ENCODE results near the gene CLNK. TPM values are rescaled to one million over a fixed set of nuclear protein-coding genes. Genes with fewer than 3 reads are reported as not detected.

The CLNK gene
- polyA plus RNA-seq, 3 donors = not detected

- Histone ChIP-seq H3K9me3 (replicated peaks in 1 of 2; ENCODE audit: control insufficient read depth in 1 of 2, insufficient read depth in 1 of 2, low read length in 2 of 2) (peaks cover 2 to 6% of the 10 kb centered on the region in 2 donors), H3K4me3 (replicated peaks in 1 of 3; ENCODE audit: low read depth in 2 of 3, low read length in 3 of 3) (no peak overlapping the region), H4K20me1 (ENCODE audit: insufficient read depth, low read length) (no peaks in the 10 kb centered on the region), H3K79me2 (ENCODE audit: insufficient read depth, low read length) (no peaks in the 10 kb centered on the region), H3K4me2 (replicated peaks; ENCODE audit: extremely low read depth, low read length, poor library complexity, severe bottlenecking) (no peak overlapping the region), H3K4me1 (ENCODE audit: control insufficient read depth in 1 of 2, insufficient read depth in 2 of 2, low read length in 2 of 2) (peaks cover 2 to 6% of the 10 kb centered on the region in 2 donors), H3K36me3 (replicated peaks in 1 of 2; ENCODE audit: control insufficient read depth in 1 of 2, insufficient read depth in 2 of 2, low read length in 2 of 2) (no peaks in the 10 kb centered on the region), H2AFZ (ENCODE audit: insufficient read depth, low read depth, low read length, poor library complexity, severe bottlenecking) (no peak overlapping the region), H3K9ac (ENCODE audit: insufficient read depth, low read length, poor library complexity, severe bottlenecking) (no peak overlapping the region), H3K27ac (ENCODE audit: low read depth in 1 of 2, low read length in 2 of 2) (no peak overlapping the region), H3K27me3 (ENCODE audit: control insufficient read depth in 2 of 2, insufficient read depth in 2 of 2, low read length in 2 of 2) (peaks cover 0 to 2% of the 10 kb centered on the region in 2 donors)
- no peak overlapping the region for H3K4me3 Mint-ChIP-seq
- H3K27ac Mint-ChIP-seq = no peak overlapping the region
- H3K27me3 Mint-ChIP-seq (ENCODE audit: low read depth in 3 of 3) = peaks cover 0 to 5% (median 2%) of the 10 kb centered on the region in 3 donors
- H3K36me3 Mint-ChIP-seq = no peaks in the 10 kb centered on the region
- peaks cover 15% of the 10 kb centered on the region for H3K4me1 Mint-ChIP-seq
- no peak for DNase-seq
- H3K9me3 Mint-ChIP-seq = peaks cover 2 to 12% (median 9%) of the 10 kb centered on the region in 7 donors
- WGBS (ENCODE audit: insufficient coverage) = no CpG with 5 or more reads among the region's 3 CpGs
- intact Hi-C loops (cut with micrococcal nuclease) = no loop called here
- no peak for TF ChIP-seq CTCF (IDR thresholded peaks at IDR 0.05)
These were observed 12.2 kb downstream of the CLNK start for GRCh38 chr4:10672379-10672778.

DNA sequence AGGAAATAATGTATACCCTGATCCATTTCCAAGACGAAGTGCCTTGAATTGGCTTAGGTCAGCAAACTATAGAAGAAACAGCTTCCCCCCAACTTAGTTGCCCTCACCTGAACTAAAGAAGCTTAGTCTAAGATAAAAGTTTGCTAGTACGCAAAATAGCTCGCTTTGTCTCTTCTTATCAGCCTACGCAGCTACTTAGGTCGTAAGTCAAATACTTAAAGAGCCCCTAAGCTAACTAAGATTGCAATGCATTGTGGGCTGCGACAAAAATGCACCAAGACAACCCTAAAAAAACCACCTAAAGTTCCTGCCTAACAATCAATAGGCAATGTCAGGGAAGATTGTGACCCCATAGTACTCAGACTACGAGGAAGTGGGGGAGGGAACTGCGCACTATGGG lies 12.8 kb downstream of the CLNK start:
- DNase-seq = no peak
- Histone ChIP-seq H3K4me1 (ENCODE audit: control insufficient read depth in 1 of 2, insufficient read depth in 2 of 2, low read length in 2 of 2) (peaks cover under 1 to 4% of the 10 kb centered on the region in 2 donors), H3K4me2 (replicated peaks; ENCODE audit: extremely low read depth, low read length, poor library complexity, severe bottlenecking) (no peak overlapping the region), H3K79me2 (ENCODE audit: insufficient read depth, low read length) (no peaks in the 10 kb centered on the region), H3K27me3 (ENCODE audit: control insufficient read depth in 2 of 2, insufficient read depth in 2 of 2, low read length in 2 of 2) (peaks cover 0 to 2% of the 10 kb centered on the region in 2 donors), H3K4me3 (replicated peaks in 1 of 3; ENCODE audit: low read depth in 2 of 3, low read length in 3 of 3) (no peak overlapping the region), H2AFZ (ENCODE audit: insufficient read depth, low read depth, low read length, poor library complexity, severe bottlenecking) (no peak overlapping the region), H4K20me1 (ENCODE audit: insufficient read depth, low read length) (no peaks in the 10 kb centered on the region), H3K27ac (ENCODE audit: low read depth in 1 of 2, low read length in 2 of 2) (no peak overlapping the region), H3K36me3 (replicated peaks in 1 of 2; ENCODE audit: control insufficient read depth in 1 of 2, insufficient read depth in 2 of 2, low read length in 2 of 2) (no peaks in the 10 kb centered on the region), H3K9me3 (replicated peaks in 1 of 2; ENCODE audit: control insufficient read depth in 1 of 2, insufficient read depth in 1 of 2, low read length in 2 of 2) (peaks cover 0 to under 1% of the 10 kb centered on the region in 2 donors), H3K9ac (ENCODE audit: insufficient read depth, low read length, poor library complexity, severe bottlenecking) (no peak overlapping the region)
- no peak for TF ChIP-seq CTCF (IDR thresholded peaks at IDR 0.05)
- Mint-ChIP-seq H3K4me1 (peaks cover 12% of the 10 kb centered on the region), H3K9me3 (peaks cover 0 to 6% (median 5%) of the 10 kb centered on the region in 7 donors), H3K27me3 (ENCODE audit: low read depth in 3 of 3) (peaks cover 0 to 7% (median 2%) of the 10 kb centered on the region in 3 donors), H3K4me3 (no peak overlapping the region), H3K27ac (no peak overlapping the region), H3K36me3 (no peaks in the 10 kb centered on the region)
- WGBS (ENCODE audit: insufficient coverage) = 67% methylated on average over 6 of the region's 8 CpGs
- intact Hi-C loops (cut with micrococcal nuclease) = no loop called here
